D721Med (cell line): ENCODE measurements around the gene CYSRT1.

Experiments used
- DNase-seq: peaks from one replicate; pipeline ENCODE4 v3.0.0; 2011; ENCODE audit warnings: low spot score; ENCODE audit not compliant: insufficient read length
- FAIRE-seq: peaks from 2 replicates; lab custom pipeline; 2011; peaks lifted over from hg19 to GRCh38; lab: Jason Lieb, UNC
- TF ChIP-seq, protein P1 (sequence below): IDR thresholded peaks from 2 replicates; pipeline ENCODE4 v1.5.1; 2012; ENCODE audit warnings: mild to moderate bottlenecking, control low read depth; ENCODE audit not compliant: insufficient read depth; ENCODE audit errors: missing control alignments

Gene CYSRT1

DNA sequence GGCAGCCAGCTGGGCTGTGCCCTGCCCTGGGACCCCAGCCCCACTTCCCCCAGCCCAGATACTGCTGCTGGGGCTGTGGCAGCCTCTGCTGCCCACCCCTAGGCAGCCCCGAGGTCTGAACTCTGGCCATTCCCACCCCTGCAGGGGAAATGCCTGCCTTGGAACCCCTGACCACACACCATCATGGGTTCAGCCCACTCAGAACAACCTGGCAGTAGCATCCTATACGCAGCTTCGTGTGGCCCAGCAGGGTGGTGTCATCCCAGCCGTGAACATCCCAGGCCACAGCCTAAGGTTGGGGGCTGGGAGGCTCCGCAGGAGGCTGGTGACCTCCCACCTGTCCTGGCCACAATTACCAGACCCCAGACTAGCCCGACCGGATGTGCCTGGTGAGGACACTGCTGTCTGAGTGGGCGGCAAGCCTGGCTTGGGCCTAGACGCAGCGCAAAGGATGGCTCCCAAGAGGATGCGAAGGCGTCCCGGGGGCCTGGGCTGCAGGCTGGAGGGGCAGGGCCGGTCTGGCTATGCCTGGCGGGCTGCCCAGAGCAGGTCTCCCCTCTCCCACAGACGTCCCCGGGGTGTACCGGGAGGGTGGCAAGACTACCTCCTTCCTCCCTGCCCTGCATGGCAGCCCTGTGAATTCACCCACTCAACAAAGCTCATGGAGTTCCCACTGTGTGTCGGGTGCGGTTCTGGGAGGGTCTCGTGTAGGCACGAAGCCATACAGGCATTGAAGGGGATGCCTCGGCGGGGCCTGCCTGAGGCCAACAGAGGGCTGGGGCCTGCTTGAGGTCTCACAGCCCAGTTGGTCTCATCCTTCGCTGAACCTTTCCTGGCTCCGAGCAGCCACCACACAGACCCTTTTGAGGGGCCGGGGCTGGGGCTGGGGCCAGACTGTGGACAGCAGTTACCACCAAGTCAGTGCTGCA lies 4.3 kb downstream of the CYSRT1 start:
- no peak for DNase-seq
- FAIRE-seq: no peak
- TF ChIP-seq, protein P1, sequence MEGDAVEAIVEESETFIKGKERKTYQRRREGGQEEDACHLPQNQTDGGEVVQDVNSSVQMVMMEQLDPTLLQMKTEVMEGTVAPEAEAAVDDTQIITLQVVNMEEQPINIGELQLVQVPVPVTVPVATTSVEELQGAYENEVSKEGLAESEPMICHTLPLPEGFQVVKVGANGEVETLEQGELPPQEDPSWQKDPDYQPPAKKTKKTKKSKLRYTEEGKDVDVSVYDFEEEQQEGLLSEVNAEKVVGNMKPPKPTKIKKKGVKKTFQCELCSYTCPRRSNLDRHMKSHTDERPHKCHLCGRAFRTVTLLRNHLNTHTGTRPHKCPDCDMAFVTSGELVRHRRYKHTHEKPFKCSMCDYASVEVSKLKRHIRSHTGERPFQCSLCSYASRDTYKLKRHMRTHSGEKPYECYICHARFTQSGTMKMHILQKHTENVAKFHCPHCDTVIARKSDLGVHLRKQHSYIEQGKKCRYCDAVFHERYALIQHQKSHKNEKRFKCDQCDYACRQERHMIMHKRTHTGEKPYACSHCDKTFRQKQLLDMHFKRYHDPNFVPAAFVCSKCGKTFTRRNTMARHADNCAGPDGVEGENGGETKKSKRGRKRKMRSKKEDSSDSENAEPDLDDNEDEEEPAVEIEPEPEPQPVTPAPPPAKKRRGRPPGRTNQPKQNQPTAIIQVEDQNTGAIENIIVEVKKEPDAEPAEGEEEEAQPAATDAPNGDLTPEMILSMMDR: no peak

- no peak for DNase-seq
- TF ChIP-seq, protein P1: no peak
- no peak for FAIRE-seq
Measured at GRCh38 chr9:137229903-137230704, 5.1 kb downstream of the CYSRT1 start.

GRCh38 chr9:137230705-137231371 lies 5.9 kb downstream of the CYSRT1 start, which contains the start of gene SLC34A3:
Gene SLC34A3 (plus strand): TSS chr9:137230901. CDS start chr9:137231703, 802 bp downstream.
- TF ChIP-seq, protein P1: no peak
- FAIRE-seq (no peak), DNase-seq (no peak)

DNA sequence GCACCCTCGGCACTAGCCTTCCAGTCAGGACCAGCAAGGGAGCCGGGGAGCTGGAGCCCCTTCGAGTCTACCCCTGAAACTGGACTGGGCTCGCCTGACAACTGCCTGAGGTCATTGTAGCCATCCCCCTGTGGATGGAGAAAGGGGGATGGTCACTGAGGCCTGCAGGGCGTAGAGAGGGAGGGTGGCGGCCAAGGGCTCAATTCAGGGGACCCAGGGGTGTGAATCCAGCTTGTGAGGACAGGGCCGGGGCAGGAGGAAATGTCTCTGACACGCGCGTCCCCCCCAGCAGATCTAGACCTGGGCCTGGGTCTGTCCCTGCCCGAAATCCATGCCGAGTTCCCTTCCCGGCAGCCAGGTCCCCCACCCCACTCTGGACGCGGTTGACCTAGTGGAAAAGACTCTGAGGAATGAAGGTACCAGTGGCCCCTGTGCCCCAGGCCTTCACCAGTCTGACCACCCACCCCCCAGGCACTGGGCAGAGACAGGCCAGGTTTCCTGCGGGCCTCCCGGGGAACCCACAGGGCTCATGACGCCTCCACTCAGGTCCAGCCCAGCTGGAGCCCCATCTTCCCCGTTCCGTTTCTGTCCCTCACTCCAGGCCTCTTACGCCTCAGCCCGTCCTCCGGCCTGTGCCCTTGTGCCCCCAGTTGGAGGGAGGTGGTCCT lies 6.5 kb downstream of the CYSRT1 start:
- no peak for FAIRE-seq
- TF ChIP-seq, protein P1: no peak
- no peak for DNase-seq

- DNase-seq: no peak
- TF ChIP-seq, protein P1: no peak
- FAIRE-seq: no peak
Measured at GRCh38 chr9:137232101-137232500, 7.1 kb downstream of the CYSRT1 start.

DNA sequence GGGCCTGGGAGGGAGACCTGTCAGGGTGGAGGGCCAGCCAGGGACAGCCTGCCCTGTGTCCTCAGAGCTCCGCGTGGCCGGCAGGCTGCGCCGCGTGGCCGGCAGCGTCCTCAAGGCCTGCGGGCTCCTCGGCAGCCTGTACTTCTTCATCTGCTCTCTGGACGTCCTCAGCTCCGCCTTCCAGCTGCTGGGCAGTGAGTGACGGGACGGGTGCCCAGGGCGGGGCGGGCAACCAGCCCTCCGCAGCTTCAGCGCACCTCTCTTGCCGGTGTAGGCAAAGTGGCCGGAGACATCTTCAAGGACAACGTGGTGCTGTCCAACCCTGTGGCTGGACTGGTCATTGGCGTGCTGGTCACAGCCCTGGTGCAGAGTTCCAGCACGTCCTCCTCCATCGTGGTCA lies 7.5 kb downstream of the CYSRT1 start:
- TF ChIP-seq, protein P1: no peak
- DNase-seq (no peak), FAIRE-seq (no peak)
